ENCODE measurements around the gene TMIGD2.
"Not testable (repeated sequence)": the region's sequence is repeated elsewhere in the genome, so short reads cannot be mapped to it uniquely, and the experiment has no call there.

Gene TMIGD2

DNA sequence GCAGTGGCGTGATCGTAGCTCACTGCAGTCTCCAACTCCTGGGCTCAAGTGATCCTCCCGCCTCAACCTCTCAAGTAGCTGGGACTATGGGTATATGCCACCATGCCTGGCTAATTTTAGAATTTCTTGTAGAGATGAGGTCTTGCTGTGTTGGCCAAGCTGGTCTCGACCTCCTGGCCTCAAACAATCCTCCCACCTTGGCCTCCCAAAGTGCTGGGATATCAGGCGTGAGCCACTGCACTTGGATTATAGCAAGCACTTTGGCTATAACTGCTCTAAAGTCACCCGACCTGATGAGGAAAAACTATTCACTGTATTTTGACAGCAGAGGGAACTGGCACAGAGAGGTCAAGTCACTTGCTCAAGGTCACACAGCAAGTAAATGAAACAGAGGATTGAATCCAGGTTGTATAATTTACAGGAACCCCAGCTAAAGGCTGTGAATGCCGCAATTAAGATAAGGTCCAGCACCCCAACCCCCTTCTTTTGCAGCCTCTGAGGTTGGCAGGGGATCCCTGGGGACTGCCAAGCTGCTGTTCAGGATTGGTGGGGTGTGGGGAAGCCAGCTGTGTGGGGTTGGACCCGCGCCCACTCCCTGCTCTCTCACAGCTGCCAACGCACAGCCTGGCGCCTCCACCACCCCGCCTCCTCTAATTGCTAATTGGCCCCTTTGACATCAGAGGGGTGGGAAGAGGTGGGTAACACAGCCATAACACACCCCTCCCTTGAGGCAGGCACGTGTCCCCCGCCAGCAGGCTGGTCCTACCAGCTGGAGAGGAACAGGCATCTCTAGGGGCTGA, 6.0 kb downstream of the TMIGD2 start:
- H3K4me3 ChIP-seq (ENCODE audit: low read depth, low read length) = no peak overlapping the region
- no peak for DNase-seq (ENCODE audit: low read depth)
- TF ChIP-seq, protein P1, sequence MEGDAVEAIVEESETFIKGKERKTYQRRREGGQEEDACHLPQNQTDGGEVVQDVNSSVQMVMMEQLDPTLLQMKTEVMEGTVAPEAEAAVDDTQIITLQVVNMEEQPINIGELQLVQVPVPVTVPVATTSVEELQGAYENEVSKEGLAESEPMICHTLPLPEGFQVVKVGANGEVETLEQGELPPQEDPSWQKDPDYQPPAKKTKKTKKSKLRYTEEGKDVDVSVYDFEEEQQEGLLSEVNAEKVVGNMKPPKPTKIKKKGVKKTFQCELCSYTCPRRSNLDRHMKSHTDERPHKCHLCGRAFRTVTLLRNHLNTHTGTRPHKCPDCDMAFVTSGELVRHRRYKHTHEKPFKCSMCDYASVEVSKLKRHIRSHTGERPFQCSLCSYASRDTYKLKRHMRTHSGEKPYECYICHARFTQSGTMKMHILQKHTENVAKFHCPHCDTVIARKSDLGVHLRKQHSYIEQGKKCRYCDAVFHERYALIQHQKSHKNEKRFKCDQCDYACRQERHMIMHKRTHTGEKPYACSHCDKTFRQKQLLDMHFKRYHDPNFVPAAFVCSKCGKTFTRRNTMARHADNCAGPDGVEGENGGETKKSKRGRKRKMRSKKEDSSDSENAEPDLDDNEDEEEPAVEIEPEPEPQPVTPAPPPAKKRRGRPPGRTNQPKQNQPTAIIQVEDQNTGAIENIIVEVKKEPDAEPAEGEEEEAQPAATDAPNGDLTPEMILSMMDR (IDR thresholded peaks at IDR 0.05; ENCODE audit: control insufficient read depth, extremely low read depth, insufficient read depth) = no peak

DNA sequence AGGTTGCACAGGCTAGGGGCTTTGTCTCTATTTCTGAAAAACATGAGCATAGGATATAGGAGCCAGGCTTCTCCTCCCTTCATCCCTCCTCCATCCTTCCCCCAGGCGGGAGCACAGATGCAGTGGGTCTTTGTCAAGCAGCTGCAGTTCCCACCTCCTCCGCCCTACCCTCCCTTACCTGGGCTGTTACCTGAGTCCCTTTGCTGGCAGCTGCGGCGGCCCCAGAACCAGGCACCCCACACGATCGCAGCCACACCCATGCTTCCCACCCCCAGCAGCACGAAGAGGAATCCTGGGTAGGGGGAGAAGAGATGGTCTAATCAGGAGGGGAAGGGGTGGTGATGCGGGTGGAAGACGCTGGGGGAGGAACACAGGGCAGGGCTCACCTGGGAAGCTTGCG, 7.8 kb downstream of the TMIGD2 start:
- H3K4me3 ChIP-seq (ENCODE audit: low read depth, low read length) = no peak overlapping the region
- TF ChIP-seq, protein P1 (IDR thresholded peaks at IDR 0.05; ENCODE audit: control insufficient read depth, extremely low read depth, insufficient read depth) = no peak
- no peak for DNase-seq (ENCODE audit: low read depth)

DNA sequence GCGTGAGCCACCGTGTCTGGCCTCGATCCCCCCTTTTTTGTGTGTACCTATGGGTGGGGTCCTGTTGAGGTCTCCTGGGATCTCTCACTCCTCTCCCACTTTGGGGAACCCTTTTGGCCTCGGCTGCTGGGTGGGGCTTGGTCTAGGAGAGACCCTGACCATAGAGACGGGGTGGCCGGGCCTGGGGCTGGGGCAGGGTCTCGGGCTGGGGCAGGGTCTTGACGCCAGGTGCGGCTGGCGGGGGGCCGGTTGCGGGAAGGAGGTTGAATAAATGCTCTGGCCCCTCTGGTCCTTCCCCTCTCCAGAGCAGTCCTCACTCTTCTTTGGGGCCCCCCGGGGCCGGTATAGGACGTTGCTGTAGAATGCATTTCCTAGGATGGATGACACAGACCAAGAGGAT, 9.7 kb downstream of the TMIGD2 start:
- no peak overlapping the region for H3K4me3 ChIP-seq (ENCODE audit: low read depth, low read length)
- no peak for DNase-seq (ENCODE audit: low read depth)
- TF ChIP-seq, protein P1 (IDR thresholded peaks at IDR 0.05; ENCODE audit: control insufficient read depth, extremely low read depth, insufficient read depth) = no peak

DNA sequence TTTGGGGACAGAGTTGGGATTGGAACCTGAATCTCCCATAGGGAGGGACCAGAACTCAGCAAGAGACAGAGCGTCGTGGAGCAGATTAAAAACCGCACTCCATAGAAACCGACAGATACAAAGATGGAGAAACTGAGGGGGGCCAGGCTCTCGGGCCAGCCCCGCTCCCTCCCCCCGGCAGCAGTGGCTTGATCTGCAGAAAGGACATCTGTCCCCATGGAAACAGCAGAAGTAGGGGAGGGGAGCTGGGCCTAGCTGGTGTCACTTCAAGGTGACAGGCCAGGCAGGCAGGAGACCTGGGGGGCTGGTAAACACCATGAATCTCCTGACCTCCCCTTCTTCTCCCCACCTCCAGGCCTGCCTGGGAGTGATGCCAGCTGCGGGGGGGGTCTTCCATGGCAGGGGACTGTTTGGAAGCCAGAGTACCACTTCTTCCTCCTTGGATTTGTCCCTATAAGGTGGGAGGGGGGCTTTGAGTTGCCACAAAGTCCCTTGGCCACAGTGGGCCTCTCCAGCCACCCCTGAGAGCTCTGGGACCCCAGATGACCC, 10.9 kb downstream of the TMIGD2 start:
- H3K4me3 ChIP-seq (ENCODE audit: low read depth, low read length) = no peak overlapping the region
- TF ChIP-seq, protein P1 (IDR thresholded peaks at IDR 0.05; ENCODE audit: control insufficient read depth, extremely low read depth, insufficient read depth) = no peak
- DNase-seq (ENCODE audit: low read depth) = no peak

GRCh38 chr19:4288091-4288777, 14.0 kb downstream of the TMIGD2 start:
- no peak overlapping the region for H3K4me3 ChIP-seq (ENCODE audit: low read depth, low read length)
- TF ChIP-seq, protein P1 (IDR thresholded peaks at IDR 0.05; ENCODE audit: control insufficient read depth, extremely low read depth, insufficient read depth) = no peak
- no peak for DNase-seq (ENCODE audit: low read depth)

- not testable (repeated sequence) for DNase-seq (ENCODE audit: low read depth)
Observed at GRCh38 chr19:4286141-4286540, 16.0 kb downstream of the TMIGD2 start.

GRCh38 chr19:4284974-4285373, 17.2 kb downstream of the TMIGD2 start:
- no peak overlapping the region for H3K4me3 ChIP-seq (ENCODE audit: low read depth, low read length)
- TF ChIP-seq, protein P1 (IDR thresholded peaks at IDR 0.05; ENCODE audit: control insufficient read depth, extremely low read depth, insufficient read depth) = no peak
- no peak for DNase-seq (ENCODE audit: low read depth)

More at GRCh38 chr19:4286141-4286540, 16.0 kb downstream of the TMIGD2 start:
- not testable (repeated sequence) for H3K4me3 ChIP-seq (ENCODE audit: low read depth, low read length)
